CD4-positive, alpha-beta T cell (primary cell): Measurements from ENCODE around the gene CHCHD10. TPM values are rescaled to one million over a fixed set of nuclear protein-coding genes. Genes with fewer than 3 reads are reported as not detected.

Experiments
- ATAC-seq: fragments of 200-7000 bp; cut with Tn5 transposase; one replicate; pipeline ENCODE4 v1.10.0; 2022; ENCODE audit warnings: mild to moderate bottlenecking; ENCODE audit not compliant: poor library complexity
- CTCF ChIA-PET: fragments of 350-600 bp; sonication (Branson Sonifier 250); formaldehyde crosslinking; loops from one replicate; lab custom pipeline; 2021; ENCODE audit warnings: antibody characterized with exemption, inconsistent platforms; lab: Charles Lee
- POLR2A ChIA-PET: fragments of 350-600 bp; sonication (Branson Sonifier 250); formaldehyde crosslinking; loops from one replicate; lab custom pipeline; 2021; ENCODE audit warnings: antibody characterized with exemption, inconsistent platforms; lab: Charles Lee
- DNase-seq, 14 experiments: peaks; one replicate each; pipeline ENCODE4 v3.0.0-alpha.2; 2013 to 2020; ENCODE audit warnings: mixed read lengths in 2 of 14
- H3K27ac ChIP-seq, 2 donors: one replicate each; pipeline versions ENCODE4 v1.5.1 to v1.7.0; 2013; ENCODE audit warnings: low read length in 2 of 2, low read depth in 1 of 2, mild to moderate bottlenecking in 1 of 2
- H3K27me3 ChIP-seq, 2 experiments: 1 replicate in 1 of 2; 2 replicates in 1 of 2; pipeline versions ENCODE4 v1.6.1 to v1.7.0; 2013; ENCODE audit warnings: low read length in 2 of 2, control low read depth in 1 of 2, mild to moderate bottlenecking in 1 of 2, moderate library complexity in 1 of 2; ENCODE audit not compliant: insufficient read depth in 2 of 2, control insufficient read depth in 1 of 2
- H3K36me3 ChIP-seq: one replicate; pipeline ENCODE4 v1.6.1; 2013; ENCODE audit warnings: low read length, control low read depth; ENCODE audit not compliant: insufficient read depth
- H3K4me1 ChIP-seq: one replicate; pipeline ENCODE4 v1.6.1; 2013; ENCODE audit warnings: low read length, control low read depth; ENCODE audit not compliant: insufficient read depth
- H3K4me3 ChIP-seq: one replicate; pipeline ENCODE4 v1.5.1; 2013; ENCODE audit warnings: mild to moderate bottlenecking, low read length, moderate library complexity
- H3K9me3 ChIP-seq, 2 experiments: 1 replicate in 1 of 2; 2 replicates in 1 of 2; pipeline versions ENCODE4 v1.6.1 to v1.7.0; 2013; ENCODE audit warnings: low read length in 2 of 2, mild to moderate bottlenecking in 2 of 2, control low read depth in 1 of 2, moderate library complexity in 1 of 2; ENCODE audit not compliant: control insufficient read depth in 1 of 2, insufficient read depth in 1 of 2
- H3K27ac Mint-ChIP-seq: one replicate; pipeline ENCODE4 v1.8.0; 2020; ENCODE audit warnings: mixed read lengths
- H3K27me3 Mint-ChIP-seq: one replicate; pipeline ENCODE4 v1.8.0; 2021; ENCODE audit warnings: mixed read lengths
- H3K36me3 Mint-ChIP-seq: one replicate; pipeline ENCODE4 v1.8.0; 2021; ENCODE audit warnings: low read depth, mixed read lengths
- H3K4me1 Mint-ChIP-seq: one replicate; pipeline ENCODE4 v1.8.0; 2021; ENCODE audit warnings: low read depth, mixed read lengths
- H3K4me3 Mint-ChIP-seq: one replicate; pipeline ENCODE4 v1.8.0; 2020; ENCODE audit warnings: mild to moderate bottlenecking, mixed read lengths
- H3K9me3 Mint-ChIP-seq: one replicate; pipeline ENCODE4 v1.8.0; 2020; ENCODE audit warnings: mixed read lengths
- intact Hi-C, 2 experiments: fragments of 100-400 bp; cut with DNase I in 1 of 2; cut with micrococcal nuclease in 1 of 2; formaldehyde crosslinking; loops; one replicate each; pipeline versions ENCODE4 v1.15.1 to v1.9.0; 2023 to 2025; cut with DNase I, micrococcal nuclease
- total RNA-seq, 174 experiments: library from RNA in 2 of 174; stranded (reverse) in 2 of 174; gene quantifications; one replicate each; pipeline ENCODE4 v1.2.3 and lab custom pipeline; 2021 to 2026
- TF ChIP-seq, protein P1 (sequence below): fragments of 200-600 bp; IDR thresholded peaks from one replicate; pipeline ENCODE4 v1.8.0; 2022; ENCODE audit warnings: antibody characterized with exemption, mild to moderate bottlenecking

The CHCHD10 gene
- total RNA-seq, 2 experiments from 2014 or later, result 34.4 to 43.0 TPM

DNA sequence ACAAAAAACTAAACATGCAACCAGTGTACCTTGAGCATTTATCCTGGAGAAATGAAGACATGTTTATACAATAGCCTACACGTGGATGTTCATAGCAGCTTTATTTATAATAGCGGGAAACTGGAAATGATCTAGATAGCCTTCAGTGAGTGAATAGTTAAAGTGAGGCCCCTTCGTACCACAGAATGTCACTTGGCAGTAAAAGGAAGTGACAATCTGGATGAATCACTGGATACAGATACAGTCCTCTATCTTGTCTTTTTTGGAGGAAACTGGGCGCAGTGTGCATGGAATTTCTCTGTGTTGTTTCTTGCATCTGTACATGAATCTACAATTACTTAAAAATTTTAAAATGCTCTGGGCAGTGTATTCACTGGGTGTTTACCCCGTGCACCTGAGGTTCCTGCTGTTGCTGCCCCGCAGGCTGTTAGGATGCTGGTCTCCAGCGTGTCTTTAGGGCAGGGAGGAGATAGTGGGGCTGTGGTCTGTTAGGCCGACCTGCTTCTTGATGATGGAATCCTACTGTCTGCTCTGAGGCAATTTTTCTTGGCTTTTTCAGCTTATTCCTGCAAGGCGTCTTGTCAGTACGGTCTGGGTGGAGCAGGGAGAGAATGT, 47.9 kb upstream of the CHCHD10 start:
- no peak overlapping the region for H3K27ac Mint-ChIP-seq
- ATAC-seq, result no peak
- no peaks in the 10 kb centered on the region for H3K4me1 Mint-ChIP-seq
- H3K36me3 Mint-ChIP-seq, result peaks cover 73% of the 10 kb centered on the region
- ChIA-PET POLR2A (no interaction called here), CTCF (no interaction called here)
- Histone ChIP-seq H3K36me3 (peaks cover 51% of the 10 kb centered on the region), H3K9me3 (no peaks in the 10 kb centered on the region), H3K4me1 (peaks cover 1% of the 10 kb centered on the region), H3K27ac (no peak overlapping the region), H3K27me3 (no peaks in the 10 kb centered on the region), H3K4me3 (no peak overlapping the region)
- no peaks in the 10 kb centered on the region for H3K27me3 Mint-ChIP-seq
- no peak for DNase-seq
- intact Hi-C loops, result no loop called here
- TF ChIP-seq, protein P1, sequence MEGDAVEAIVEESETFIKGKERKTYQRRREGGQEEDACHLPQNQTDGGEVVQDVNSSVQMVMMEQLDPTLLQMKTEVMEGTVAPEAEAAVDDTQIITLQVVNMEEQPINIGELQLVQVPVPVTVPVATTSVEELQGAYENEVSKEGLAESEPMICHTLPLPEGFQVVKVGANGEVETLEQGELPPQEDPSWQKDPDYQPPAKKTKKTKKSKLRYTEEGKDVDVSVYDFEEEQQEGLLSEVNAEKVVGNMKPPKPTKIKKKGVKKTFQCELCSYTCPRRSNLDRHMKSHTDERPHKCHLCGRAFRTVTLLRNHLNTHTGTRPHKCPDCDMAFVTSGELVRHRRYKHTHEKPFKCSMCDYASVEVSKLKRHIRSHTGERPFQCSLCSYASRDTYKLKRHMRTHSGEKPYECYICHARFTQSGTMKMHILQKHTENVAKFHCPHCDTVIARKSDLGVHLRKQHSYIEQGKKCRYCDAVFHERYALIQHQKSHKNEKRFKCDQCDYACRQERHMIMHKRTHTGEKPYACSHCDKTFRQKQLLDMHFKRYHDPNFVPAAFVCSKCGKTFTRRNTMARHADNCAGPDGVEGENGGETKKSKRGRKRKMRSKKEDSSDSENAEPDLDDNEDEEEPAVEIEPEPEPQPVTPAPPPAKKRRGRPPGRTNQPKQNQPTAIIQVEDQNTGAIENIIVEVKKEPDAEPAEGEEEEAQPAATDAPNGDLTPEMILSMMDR, result no peak
- H3K4me3 Mint-ChIP-seq, result no peak overlapping the region
- H3K9me3 Mint-ChIP-seq, result no peaks in the 10 kb centered on the region

DNA sequence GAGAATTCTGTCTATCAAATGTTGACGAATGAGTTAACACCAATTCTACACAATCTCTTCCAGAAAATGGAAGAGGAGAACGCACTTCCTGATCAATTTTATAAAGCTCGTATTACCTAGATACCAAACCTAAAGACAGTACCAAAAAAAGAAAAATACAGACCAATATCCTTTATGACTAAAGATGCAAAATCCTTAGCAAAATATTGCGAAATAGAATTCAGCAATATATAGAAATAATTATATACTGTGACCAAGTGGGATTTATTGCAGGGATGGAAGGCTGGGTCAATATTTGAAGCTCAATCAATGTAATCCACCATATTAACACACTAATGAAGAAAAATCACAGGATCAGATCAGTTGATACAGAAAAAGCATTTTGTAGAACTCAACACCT, 44.6 kb upstream of the CHCHD10 start:
- no peaks in the 10 kb centered on the region for H3K4me1 Mint-ChIP-seq
- ATAC-seq (no peak), DNase-seq (no peak)
- peaks cover 50% of the 10 kb centered on the region for H3K36me3 Mint-ChIP-seq
- no peaks in the 10 kb centered on the region for H3K4me1 ChIP-seq
- no peaks in the 10 kb centered on the region for H3K9me3 Mint-ChIP-seq
- H3K27me3 Mint-ChIP-seq, result no peaks in the 10 kb centered on the region
- CTCF ChIA-PET, result no interaction called here
- H3K9me3 ChIP-seq, result no peaks in the 10 kb centered on the region
- H3K27me3 ChIP-seq, result no peaks in the 10 kb centered on the region
- no peak overlapping the region for H3K4me3 Mint-ChIP-seq
- H3K27ac Mint-ChIP-seq, result no peak overlapping the region
- H3K36me3 ChIP-seq, result peaks cover 27% of the 10 kb centered on the region
- TF ChIP-seq, protein P1, result no peak
- POLR2A ChIA-PET, result interaction anchor here (0.6 kb wide), 1 partner anchor 9 kb away, joined by 3 read pairs; no protein-coding TSS in a partner anchor
- no peak overlapping the region for H3K27ac ChIP-seq
- H3K4me3 ChIP-seq, result no peak overlapping the region
- intact Hi-C loops, result no loop called here

- TF ChIP-seq, protein P1, result no peak
- H3K27ac Mint-ChIP-seq, result no peak overlapping the region
- ChIA-PET POLR2A (no interaction called here), CTCF (no interaction called here)
- H3K9me3 ChIP-seq, result no peaks in the 10 kb centered on the region
- H3K4me1 ChIP-seq, result no peaks in the 10 kb centered on the region
- H3K9me3 Mint-ChIP-seq, result no peaks in the 10 kb centered on the region
- H3K27ac ChIP-seq, result no peak overlapping the region
- no peak for DNase-seq
- H3K4me3 Mint-ChIP-seq, result no peak overlapping the region
- H3K27me3 Mint-ChIP-seq, result no peaks in the 10 kb centered on the region
- intact Hi-C loops, result no loop called here
- peaks cover 55% of the 10 kb centered on the region for H3K36me3 ChIP-seq
- H3K27me3 ChIP-seq, result no peaks in the 10 kb centered on the region
- no peak for ATAC-seq
- peaks cover 70% of the 10 kb centered on the region for H3K36me3 Mint-ChIP-seq
- no peak overlapping the region for H3K4me3 ChIP-seq
- no peaks in the 10 kb centered on the region for H3K4me1 Mint-ChIP-seq
These were observed 39.1 kb upstream of the CHCHD10 start for GRCh38 chr22:23806837-23807236.
